IMR-90 (cell line): ENCODE results near the gene AIMP1. TPM values are rescaled to one million over a fixed set of nuclear protein-coding genes. Genes with fewer than 3 reads are reported as not detected.

Experiments used
- ATAC-seq: fragments of 200-7000 bp; cut with Tn5 transposase; 2 replicates; pipeline ENCODE4 v1.9.1; 2020; ENCODE audit warnings: low read depth, mild to moderate bottlenecking, moderate library complexity
- BruUV-seq: library from RNA; stranded (reverse); fragments of 400-500 nt; replicated peaks from 2 replicates; lab custom pipeline; 2021; lab: Mats Ljungman, UMichigan
- CTCF ChIA-PET: fragments of 300-600 bp; formaldehyde crosslinking; extraction: SDS; loops from one replicate; lab custom pipeline; 2021; ENCODE audit warnings: antibody characterized with exemption; lab: Yijun Ruan, JAX
- POLR2A ChIA-PET: fragments of 300-600 bp; sonication (Branson Sonifier 250); formaldehyde crosslinking; loops from one replicate; lab custom pipeline; 2022; ENCODE audit warnings: antibody characterized with exemption; ENCODE audit not compliant: unreplicated experiment; lab: Charles Lee
- DNase-seq: peaks from one replicate; pipeline ENCODE4 v3.0.0; 2013
- H2AFZ ChIP-seq: replicated peaks from 2 replicates; pipeline ENCODE3; 2013; ENCODE audit warnings: low read length, mild to moderate bottlenecking; ENCODE audit not compliant: poor library complexity
- H2AK5ac ChIP-seq: 2 replicates; pipeline ENCODE4 v1.6.1; 2013; ENCODE audit warnings: low read depth, low read length, inconsistent platforms
- H2AK9ac ChIP-seq: replicated peaks from 2 replicates; pipeline ENCODE3; 2013; ENCODE audit warnings: mild to moderate bottlenecking, low read depth, low read length, moderate library complexity; ENCODE audit not compliant: poor library complexity
- H2BK120ac ChIP-seq: 2 replicates; pipeline ENCODE4 v1.6.1; 2013; ENCODE audit warnings: low read depth, low read length, inconsistent platforms
- H2BK15ac ChIP-seq: 3 replicates; pipeline ENCODE4 v1.6.1; 2013; ENCODE audit warnings: low read depth, low read length, inconsistent platforms
- H2BK20ac ChIP-seq: 2 replicates; pipeline ENCODE4 v1.6.1; 2013; ENCODE audit warnings: low read depth, mild to moderate bottlenecking, inconsistent platforms, low read length, moderate library complexity
- H2BK5ac ChIP-seq: 2 replicates; pipeline ENCODE4 v1.6.1; 2013; ENCODE audit warnings: mild to moderate bottlenecking, low read depth, low read length, inconsistent platforms; ENCODE audit not compliant: poor library complexity, severe bottlenecking
- H3K14ac ChIP-seq: replicated peaks from 2 replicates; pipeline ENCODE4 v1.6.1; 2013; ENCODE audit warnings: low read depth, low read length, inconsistent platforms
- H3K18ac ChIP-seq: 2 replicates; pipeline ENCODE4 v1.6.1; 2013; ENCODE audit warnings: low read depth, low read length, control low read depth
- H3K23ac ChIP-seq: 2 replicates; pipeline ENCODE4 v1.6.1; 2013; ENCODE audit warnings: low read depth, low read length, inconsistent platforms
- H3K27ac ChIP-seq: 2 replicates; pipeline ENCODE4 v1.5.1; 2013; ENCODE audit warnings: mild to moderate bottlenecking, control low read depth, low read length; ENCODE audit not compliant: insufficient read depth
- H3K27me3 ChIP-seq: 2 replicates; pipeline ENCODE4 v1.6.1; 2013; ENCODE audit warnings: low read length; ENCODE audit not compliant: control insufficient read depth, insufficient read depth
- H3K36me3 ChIP-seq: 2 replicates; pipeline ENCODE4 v1.6.1; 2013; ENCODE audit warnings: low read length, mixed read lengths; ENCODE audit not compliant: control insufficient read depth, insufficient read depth
- H3K4ac ChIP-seq: 2 replicates; pipeline ENCODE4 v1.6.1; 2013; ENCODE audit warnings: low read depth, low read length, inconsistent platforms
- H3K4me1 ChIP-seq: 2 replicates; pipeline ENCODE4 v1.6.1; 2013; ENCODE audit warnings: low read length, mixed read lengths; ENCODE audit not compliant: control insufficient read depth, insufficient read depth
- H3K4me2 ChIP-seq: 2 replicates; pipeline ENCODE4 v1.6.1; 2013; ENCODE audit warnings: low read depth, mild to moderate bottlenecking, control low read depth, low read length, moderate library complexity
- H3K4me3 ChIP-seq: 2 replicates; pipeline ENCODE4 v1.5.1; 2013; ENCODE audit warnings: low read depth, mild to moderate bottlenecking, control low read depth, low read length, moderate library complexity; ENCODE audit not compliant: insufficient read depth
- H3K56ac ChIP-seq: 2 replicates; pipeline ENCODE4 v1.6.1; 2013; ENCODE audit warnings: low read length, inconsistent platforms; ENCODE audit not compliant: insufficient read depth; ENCODE audit errors: extremely low read depth
- H3K79me1 ChIP-seq, 2 experiments: 2 replicates each; pipeline ENCODE4 v1.6.1; 2013; ENCODE audit warnings: low read length in 2 of 2, inconsistent platforms in 1 of 2, low read depth in 1 of 2
- H3K9ac ChIP-seq: 2 replicates; pipeline ENCODE4 v1.6.1; 2013; ENCODE audit warnings: low read depth, low read length, control low read depth
- H3K9me1 ChIP-seq: 2 replicates; pipeline ENCODE4 v1.6.1; 2013; ENCODE audit warnings: low read length, inconsistent platforms; ENCODE audit not compliant: insufficient read depth
- H3K9me3 ChIP-seq: 2 replicates; pipeline ENCODE4 v1.6.1; 2013; ENCODE audit warnings: low read length; ENCODE audit not compliant: control insufficient read depth, insufficient read depth
- H4K20me1 ChIP-seq: 2 replicates; pipeline ENCODE4 v1.6.1; 2013; ENCODE audit warnings: low read length, inconsistent platforms; ENCODE audit not compliant: insufficient read depth
- H4K5ac ChIP-seq: 2 replicates; pipeline ENCODE4 v1.6.1; 2013; ENCODE audit warnings: mild to moderate bottlenecking, low read depth, low read length, control low read depth
- H4K8ac ChIP-seq, 2 experiments: 2 replicates each; pipeline ENCODE4 v1.6.1; 2013; ENCODE audit warnings: low read depth in 2 of 2, low read length in 2 of 2, control low read depth in 1 of 2, inconsistent platforms in 1 of 2
- H4K91ac ChIP-seq: 2 replicates; pipeline ENCODE4 v1.6.1; 2013; ENCODE audit warnings: low read depth, low read length, inconsistent platforms; ENCODE audit not compliant: insufficient read depth
- BHLHE40 ChIP-seq: fragments of 150-350 bp; IDR thresholded peaks from 2 replicates; pipeline ENCODE4 v1.6.1; 2016; ENCODE audit warnings: mild to moderate bottlenecking, low read depth, low read length
- CEBPB ChIP-seq: IDR thresholded peaks from 2 replicates; pipeline ENCODE4 v1.6.1; 2012; ENCODE audit warnings: low read depth, low read length, improper control_type of control experiment
- CHD1 ChIP-seq: IDR thresholded peaks from 2 replicates; pipeline ENCODE4 v1.6.1; 2012; ENCODE audit warnings: low read depth, low read length, improper control_type of control experiment
- CTCF ChIP-seq: conservative IDR thresholded peaks from 2 replicates; pipeline ENCODE4 v1.5.1; 2012; ENCODE audit warnings: mild to moderate bottlenecking, low read depth, low read length, improper control_type of control experiment
- ELK1 ChIP-seq: fragments of 150-350 bp; IDR thresholded peaks from 2 replicates; pipeline ENCODE4 v1.6.1; 2016; ENCODE audit warnings: low read depth, mild to moderate bottlenecking, low read length, moderate library complexity, borderline replicate concordance
- FOS ChIP-seq: fragments of 150-350 bp; IDR thresholded peaks from 2 replicates; pipeline ENCODE4 v1.6.1; 2016; ENCODE audit warnings: low read depth, low read length
- MAFK ChIP-seq: IDR thresholded peaks from 2 replicates; pipeline ENCODE4 v1.6.1; 2012; ENCODE audit warnings: low read depth, low read length, improper control_type of control experiment
- MAZ ChIP-seq: IDR thresholded peaks from 2 replicates; pipeline ENCODE4 v1.6.1; 2012; ENCODE audit warnings: low read depth, mild to moderate bottlenecking, low read length, improper control_type of control experiment, moderate library complexity, borderline replicate concordance
- MXI1 ChIP-seq: IDR thresholded peaks from 2 replicates; pipeline ENCODE4 v1.6.1; 2012; ENCODE audit warnings: low read depth, mild to moderate bottlenecking, low read length, moderate library complexity, borderline replicate concordance
- NFE2L2 ChIP-seq: fragments of 150-350 bp; IDR thresholded peaks from 2 replicates; pipeline ENCODE4 v1.6.1; 2016; ENCODE audit warnings: low read depth, mild to moderate bottlenecking, low read length
- POLR2A ChIP-seq: IDR thresholded peaks from 2 replicates; pipeline ENCODE4 v1.6.1; 2012; ENCODE audit warnings: mild to moderate bottlenecking, low read depth, low read length
- RAD21 ChIP-seq: IDR thresholded peaks from 2 replicates; pipeline ENCODE4 v1.6.1; 2012; ENCODE audit warnings: low read length, improper control_type of control experiment
- RCOR1 ChIP-seq: IDR thresholded peaks from 2 replicates; pipeline ENCODE4 v1.6.1; 2012; ENCODE audit warnings: mild to moderate bottlenecking, low read length, improper control_type of control experiment; ENCODE audit not compliant: insufficient replicate concordance
- RFX5 ChIP-seq: IDR thresholded peaks from 2 replicates; pipeline ENCODE4 v1.8.0; 2012; ENCODE audit warnings: low read depth, mild to moderate bottlenecking, low read length, moderate library complexity
- SMC3 ChIP-seq: fragments of 150-350 bp; IDR thresholded peaks from 2 replicates; pipeline ENCODE4 v1.6.1; 2016; ENCODE audit warnings: low read depth, mild to moderate bottlenecking, antibody characterized with exemption, low read length, moderate library complexity
- USF2 ChIP-seq: fragments of 150-350 bp; IDR thresholded peaks from 2 replicates; pipeline ENCODE4 v1.6.1; 2017; ENCODE audit warnings: mild to moderate bottlenecking, antibody characterized with exemption, low read length, low read depth
- WGBS, 2 experiments: methylation state at CpG; one replicate each; pipeline versions ENCODE4 v1.1.5 to v1.1.7; 2013; ENCODE audit warnings: missing lambda C conversion rate in 2 of 2; ENCODE audit not compliant: insufficient read length in 1 of 2; ENCODE audit errors: extremely low coverage in 2 of 2; 5-methylcytosine and 5-hydroxymethylcytosine counted together
- dilution Hi-C: fragments of 300-500 bp; cut with HindIII; formaldehyde crosslinking; loops from one replicate; pipeline ENCODE4 v1.14.3; 2018; ENCODE audit warnings: low sequenced_read_pairs; ENCODE audit not compliant: unreplicated experiment
- in situ Hi-C: fragments of 300-500 bp; cut with MboI; formaldehyde crosslinking; loops from 3 replicates; pipeline ENCODE4 v1.14.3; 2019; ENCODE audit warnings: low sequenced_read_pairs, inconsistent platforms, mixed read lengths
- intact Hi-C: fragments of 100-400 bp; cut with micrococcal nuclease; formaldehyde crosslinking; loops from 2 replicates; pipeline ENCODE4 v1.10.0; 2022
- polyA plus RNA-seq, 3 experiments: library from polyadenylated mRNA; depleted of rRNA; stranded (reverse); fragments of >200 nt; gene quantifications; 2 replicates each; pipeline ENCODE4 v1.2.3, GENCODE V29; 2012; ENCODE audit warnings: low replicate concordance in 1 of 3
- total RNA-seq: library from RNA; depleted of rRNA; stranded (reverse); fragments of >200 nt; gene quantifications from 2 replicates; pipeline ENCODE4 v1.2.3, GENCODE V29; 2012

Gene AIMP1
- total and polyA plus RNA-seq, 2 of the 4 experiments (the other 2 are of a cell fraction): 11.8 to 21.4 TPM

GRCh38 chr4:106367072-106367471 lies 50.7 kb downstream of the AIMP1 start:
- Histone ChIP-seq H2BK15ac (no peak overlapping the region), H4K91ac (no peak overlapping the region), H3K18ac (no peak overlapping the region), H3K36me3 (no peaks in the 10 kb centered on the region), H3K79me1 (no peaks in the 10 kb centered on the region), H3K9me1 (0 out of 2 replicates have a peak, but pooled peaks cover 6% of the 10 kb centered on the region), H3K9me3 (no peaks in the 10 kb centered on the region), H3K14ac (no peak overlapping the region), H4K8ac (no peak overlapping the region), H3K56ac (no peak overlapping the region), H2BK120ac (no peak overlapping the region), H3K4me2 (no peak overlapping the region), H4K5ac (no peak overlapping the region), H2AK9ac (no peak overlapping the region), H3K27ac (no peak overlapping the region), H2BK20ac (no peak overlapping the region), H3K4me3 (no peak overlapping the region), H3K4me1 (peaks cover 8% of the 10 kb centered on the region), H2AFZ (no peak overlapping the region), H3K9ac (no peak overlapping the region), H3K27me3 (no peaks in the 10 kb centered on the region; the same call in 1 of the 2 replicates), H3K23ac (no peak overlapping the region), H2AK5ac (no peak overlapping the region), H3K4ac (0 out of 2 replicates have a peak overlapping the region, but pooled peaks have one; percentile 13), H4K20me1 (peaks cover 3% of the 10 kb centered on the region; the same call in 1 of the 2 replicates), H2BK5ac (no peak overlapping the region)
- intact Hi-C loops: loop anchor here (5.0 kb wide), 1 partner anchor 815 kb away; no protein-coding TSS in a partner anchor
- BruUV-seq: no TSS peak
- dilution Hi-C loops: no loop called here
- ChIA-PET POLR2A (no interaction called here), CTCF (no interaction called here)
- TF ChIP-seq FOS (no peak), RFX5 (no peak), NFE2L2 (no peak), CTCF (no peak), USF2 (no peak), SMC3 (no peak), POLR2A (no peak), MXI1 (no peak), MAFK (no peak), CHD1 (no peak), RAD21 (no peak), MAZ (no peak), BHLHE40 (no peak), ELK1 (no peak), RCOR1 (no peak), CEBPB (no peak)
- no peak for DNase-seq
- in situ Hi-C loops: no loop called here
- no peak for ATAC-seq
- WGBS, 2 experiments: 100% methylated on average over 1 of the region's 5 CpGs; no CpG with 5 or more reads in 1 of the 2 experiments
